ENCODE data around the gene CARNS1.

GRCh38 chr11:67457453-67457852 lies 42.0 kb downstream of the CARNS1 start:
- TF ChIP-seq CTCF (IDR thresholded peaks at IDR 0.05; ENCODE audit: insufficient read depth, low read depth, low read length), result no peak
- TF ChIP-seq EZH2 (IDR thresholded peaks at IDR 0.05; ENCODE audit: insufficient read depth, low read length), result no peak

All from astrocyte (in vitro differentiated cells and primary cell).